HG03432 (cell line): ENCODE data around the gene GJA4.
A peak's percentile ranks its signal among the peaks of the same experiment; 100 is the strongest.
"Not testable (repeated sequence)": the region's sequence is repeated elsewhere in the genome, so short reads cannot be mapped to it uniquely, and the experiment has no call there.

ENCODE experiments used
- ATAC-seq: cut with Tn5 transposase; IDR thresholded peaks from one replicate; pipeline ENCODE4 v1.9.1; 2021; ENCODE audit warnings: mild to moderate bottlenecking, moderate library complexity; ENCODE audit not compliant: unreplicated experiment

Gene GJA4

GRCh38 chr1:34768856-34769255 lies 23.9 kb upstream of the GJA4 start:
- no peak for ATAC-seq

GRCh38 chr1:34770891-34771504 lies 21.8 kb upstream of the GJA4 start:
- ATAC-seq = no peak

GRCh38 chr1:34771573-34772371 lies 21.0 kb upstream of the GJA4 start:
- no peak for ATAC-seq

GRCh38 chr1:34773114-34773513 lies 19.7 kb upstream of the GJA4 start:
- ATAC-seq = not testable (repeated sequence)

GRCh38 chr1:34774957-34775356 lies 17.8 kb upstream of the GJA4 start:
- ATAC-seq = no peak

- no peak for ATAC-seq
Measured at GRCh38 chr1:34776911-34777310, 15.9 kb upstream of the GJA4 start.

GRCh38 chr1:34777519-34778321 lies 15.1 kb upstream of the GJA4 start:
- ATAC-seq = no peak

- ATAC-seq = no peak
Measured at GRCh38 chr1:34778381-34778780, 14.4 kb upstream of the GJA4 start.

GRCh38 chr1:34779005-34779404 lies 13.8 kb upstream of the GJA4 start:
- ATAC-seq = no peak

- ATAC-seq = no peak
Measured at GRCh38 chr1:34779526-34779925, 13.3 kb upstream of the GJA4 start.

GRCh38 chr1:34779962-34780361 lies 12.8 kb upstream of the GJA4 start:
- no peak for ATAC-seq

GRCh38 chr1:34780528-34780927 lies 12.3 kb upstream of the GJA4 start:
- no peak for ATAC-seq

- ATAC-seq = no peak
Measured at GRCh38 chr1:34781071-34781843, 11.5 kb upstream of the GJA4 start, which contains the start of gene GJB3. TSS of gene GJB3 (plus strand) at chr1:34781214. CDS start at chr1:34784763, 3,549 bp downstream.

GRCh38 chr1:34781844-34782391 lies 10.9 kb upstream of the GJA4 start:
- no peak for ATAC-seq

- no peak for ATAC-seq
Measured at GRCh38 chr1:34784751-34785221, 8.0 kb upstream of the GJA4 start.

- no peak for ATAC-seq
Measured at GRCh38 chr1:34785231-34785874, 7.4 kb upstream of the GJA4 start.

GRCh38 chr1:34785875-34786470 lies 6.8 kb upstream of the GJA4 start:
- ATAC-seq = no peak

- peak; percentile 56 for ATAC-seq
Measured at GRCh38 chr1:34786521-34787325, 6.1 kb upstream of the GJA4 start.
